Stomach (tissue), 9 donors: ENCODE data around the gene PSD2. TPM values are rescaled to one million over a fixed set of nuclear protein-coding genes. Genes with fewer than 3 reads are reported as not detected.
"Not testable (repeated sequence)": the region's sequence is repeated elsewhere in the genome, so short reads cannot be mapped to it uniquely, and the experiment has no call there.

Experiments used
- DNase-seq, 2 donors: peaks; one replicate each; pipeline versions ENCODE4 v3.0.0 to v3.0.0-alpha.2; 2013 to 2019
- H3K27ac ChIP-seq, 5 donors: fragments of 200-600 bp in 4 of 5; sonication (generic) in 4 of 5; one replicate each; pipeline ENCODE4 v1.5.1; 2013 to 2019; ENCODE audit warnings: mild to moderate bottlenecking in 1 of 5, moderate library complexity in 1 of 5
- H3K27me3 ChIP-seq, 3 donors: fragments of 200-600 bp; sonication (generic); one replicate each; pipeline ENCODE4 v1.5.1; 2017 to 2019; ENCODE audit warnings: mixed run types in 1 of 3
- H3K36me3 ChIP-seq, 4 donors: fragments of 200-600 bp; sonication (generic); 1 replicate in 3 of 4; 2 replicates in 1 of 4; pipeline ENCODE4 v1.5.1; 2016 to 2019
- H3K4me1 ChIP-seq, 4 donors: fragments of 200-600 bp; sonication (generic); one replicate each; pipeline ENCODE4 v1.5.1; 2016 to 2019
- H3K4me3 ChIP-seq, 4 donors: fragments of 200-600 bp; sonication (generic) in 3 of 4; one replicate each; pipeline ENCODE4 v1.5.1; 2016 to 2019; ENCODE audit warnings: mild to moderate bottlenecking in 1 of 4
- H3K9me3 ChIP-seq, 4 donors: fragments of 200-600 bp; sonication (generic); one replicate each; pipeline ENCODE4 v1.5.1; 2016 to 2019
- EP300 ChIP-seq: sonication (generic); formaldehyde crosslinking; IDR thresholded peaks from one replicate; pipeline ENCODE4 v1.6.1; 2017; ENCODE audit warnings: antibody characterized with exemption
- POLR2A ChIP-seq, 4 donors: fragments of 450-650 bp; IDR thresholded peaks; one replicate each; pipeline ENCODE4 v1.6.1; 2016; ENCODE audit warnings: antibody characterized with exemption in 4 of 4, control low read depth in 2 of 4, mild to moderate bottlenecking in 1 of 4, moderate library complexity in 1 of 4
- POLR2AphosphoS5 ChIP-seq, 3 donors: sonication (generic); formaldehyde crosslinking; IDR thresholded peaks; one replicate each; pipeline ENCODE4 v1.6.1; 2016; ENCODE audit warnings: antibody characterized with exemption in 3 of 3
- WGBS, 5 donors: extraction: QIAGEN DNeasy Blood & Tissue Kit in 3 of 5; methylation state at CpG; one replicate each; pipeline versions ENCODE4 v1.1.5 to v1.1.7; 2013 to 2018; 5-methylcytosine and 5-hydroxymethylcytosine counted together
- intact Hi-C: fragments of 100-400 bp; cut with DNase I; formaldehyde crosslinking; loops from one replicate; pipeline ENCODE4 v1.15.1; 2023; ENCODE audit warnings: low total_unique reads
- polyA plus RNA-seq, 3 donors: library from polyadenylated mRNA; stranded (reverse); fragments of 200-250 nt; gene quantifications; one replicate each; pipeline ENCODE4 v1.2.3, GENCODE V29; 2013
- total RNA-seq, 5 donors: library from RNA; depleted of rRNA; stranded (reverse); fragments of >200 nt; gene quantifications; one replicate each; pipeline versions ENCODE4 v1.1.0 to v1.2.3, GENCODE V29; 2014 to 2016
- TF ChIP-seq, protein P1 (sequence below), 7 experiments: fragments of 450-650 bp in 4 of 7; fragments of 200-600 bp in 3 of 7; sonication (generic) in 3 of 7; IDR thresholded peaks; one replicate each; pipeline ENCODE4 v1.5.1; 2016 to 2019; ENCODE audit warnings: antibody characterized with exemption in 7 of 7, control low read depth in 2 of 7, mild to moderate bottlenecking in 1 of 7
- donor health status: healthy with polysubstance abuse.
- donor health status: Bipolar disorder and iron deficiency.
- donor health status: healthy.

PSD2 gene
- total and polyA plus RNA-seq, 8 donors = 0.05 to 0.73 TPM; not detected in 6

DNA sequence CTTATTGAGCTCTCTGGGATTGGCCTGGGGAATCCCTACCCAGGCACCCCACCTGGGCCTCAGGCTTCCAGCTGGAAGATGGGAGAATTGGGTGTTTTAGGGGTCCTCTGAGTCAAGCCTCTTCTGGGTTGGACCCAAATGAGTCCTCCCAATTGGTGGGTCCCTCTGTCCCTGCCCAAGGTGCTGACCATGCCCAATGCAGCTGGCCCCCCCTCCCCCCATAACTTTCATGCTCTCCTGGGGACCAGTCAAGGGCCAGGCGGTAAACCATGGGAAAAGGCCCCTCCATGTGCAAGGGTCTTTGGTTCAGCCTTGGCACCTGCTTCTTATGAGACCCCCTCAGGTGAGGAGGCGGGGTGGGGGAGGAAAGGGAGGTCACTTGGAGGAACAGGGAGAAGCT lies 3.4 kb upstream of the PSD2 start:
- Histone ChIP-seq H3K27ac (no peak overlapping the region), H3K4me3 (no peak overlapping the region), H3K9me3 (no peaks in the 10 kb centered on the region), H3K4me1 (peaks cover 25 to 33% (median 27%) of the 10 kb centered on the region in 4 donors), H3K36me3 (no peaks in the 10 kb centered on the region), H3K27me3 (peaks cover 6 to 46% (median 32%) of the 10 kb centered on the region in 3 donors)
- TF ChIP-seq POLR2AphosphoS5 (IDR thresholded peaks at IDR 0.05) (no peak), EP300 (no peak), POLR2A (IDR thresholded peaks at IDR 0.05) (no peak)
- TF ChIP-seq, protein P1, sequence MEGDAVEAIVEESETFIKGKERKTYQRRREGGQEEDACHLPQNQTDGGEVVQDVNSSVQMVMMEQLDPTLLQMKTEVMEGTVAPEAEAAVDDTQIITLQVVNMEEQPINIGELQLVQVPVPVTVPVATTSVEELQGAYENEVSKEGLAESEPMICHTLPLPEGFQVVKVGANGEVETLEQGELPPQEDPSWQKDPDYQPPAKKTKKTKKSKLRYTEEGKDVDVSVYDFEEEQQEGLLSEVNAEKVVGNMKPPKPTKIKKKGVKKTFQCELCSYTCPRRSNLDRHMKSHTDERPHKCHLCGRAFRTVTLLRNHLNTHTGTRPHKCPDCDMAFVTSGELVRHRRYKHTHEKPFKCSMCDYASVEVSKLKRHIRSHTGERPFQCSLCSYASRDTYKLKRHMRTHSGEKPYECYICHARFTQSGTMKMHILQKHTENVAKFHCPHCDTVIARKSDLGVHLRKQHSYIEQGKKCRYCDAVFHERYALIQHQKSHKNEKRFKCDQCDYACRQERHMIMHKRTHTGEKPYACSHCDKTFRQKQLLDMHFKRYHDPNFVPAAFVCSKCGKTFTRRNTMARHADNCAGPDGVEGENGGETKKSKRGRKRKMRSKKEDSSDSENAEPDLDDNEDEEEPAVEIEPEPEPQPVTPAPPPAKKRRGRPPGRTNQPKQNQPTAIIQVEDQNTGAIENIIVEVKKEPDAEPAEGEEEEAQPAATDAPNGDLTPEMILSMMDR (IDR thresholded peaks at IDR 0.05) = no peak
- no peak for DNase-seq
- WGBS, 5 donors = 40 to 82% (median 72%) methylated on average over 1 to 2 of the region's 2 CpGs
- intact Hi-C loops = no loop called here

DNA sequence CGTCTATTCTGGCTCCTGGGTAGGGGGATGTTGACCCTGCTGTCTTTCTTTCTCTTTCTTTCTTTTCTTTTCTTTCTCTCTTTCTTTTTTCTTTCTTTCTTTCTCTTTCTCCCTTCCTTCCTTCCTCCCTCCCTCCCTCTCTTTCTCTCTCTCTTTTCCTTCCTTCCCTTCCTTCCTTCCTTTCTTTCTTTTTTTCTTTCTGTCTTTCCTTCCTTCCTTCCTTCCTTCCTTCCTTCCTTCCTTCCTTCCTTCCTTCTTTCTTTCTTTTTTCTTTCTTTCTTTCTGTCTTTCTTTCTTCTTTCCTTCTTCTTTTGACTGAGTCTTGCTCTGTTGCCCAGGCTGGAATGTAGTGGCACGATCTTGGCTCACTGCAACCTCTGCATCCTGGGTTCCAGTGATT lies 3.0 kb upstream of the PSD2 start:
- DNase-seq, H3K27ac ChIP-seq, H3K36me3 ChIP-seq, H3K9me3 ChIP-seq, H3K4me3 ChIP-seq, intact Hi-C loops: not testable (repeated sequence)
- Histone ChIP-seq H3K27me3 (peaks cover 6 to 50% (median 37%) of the 10 kb centered on the region in 3 donors), H3K4me1 (peaks cover 23 to 28% (median 24%) of the 10 kb centered on the region in 4 donors)
- WGBS, 5 donors = 73 to 88% (median 80%) methylated on average over 2 of the region's 2 CpGs

DNA sequence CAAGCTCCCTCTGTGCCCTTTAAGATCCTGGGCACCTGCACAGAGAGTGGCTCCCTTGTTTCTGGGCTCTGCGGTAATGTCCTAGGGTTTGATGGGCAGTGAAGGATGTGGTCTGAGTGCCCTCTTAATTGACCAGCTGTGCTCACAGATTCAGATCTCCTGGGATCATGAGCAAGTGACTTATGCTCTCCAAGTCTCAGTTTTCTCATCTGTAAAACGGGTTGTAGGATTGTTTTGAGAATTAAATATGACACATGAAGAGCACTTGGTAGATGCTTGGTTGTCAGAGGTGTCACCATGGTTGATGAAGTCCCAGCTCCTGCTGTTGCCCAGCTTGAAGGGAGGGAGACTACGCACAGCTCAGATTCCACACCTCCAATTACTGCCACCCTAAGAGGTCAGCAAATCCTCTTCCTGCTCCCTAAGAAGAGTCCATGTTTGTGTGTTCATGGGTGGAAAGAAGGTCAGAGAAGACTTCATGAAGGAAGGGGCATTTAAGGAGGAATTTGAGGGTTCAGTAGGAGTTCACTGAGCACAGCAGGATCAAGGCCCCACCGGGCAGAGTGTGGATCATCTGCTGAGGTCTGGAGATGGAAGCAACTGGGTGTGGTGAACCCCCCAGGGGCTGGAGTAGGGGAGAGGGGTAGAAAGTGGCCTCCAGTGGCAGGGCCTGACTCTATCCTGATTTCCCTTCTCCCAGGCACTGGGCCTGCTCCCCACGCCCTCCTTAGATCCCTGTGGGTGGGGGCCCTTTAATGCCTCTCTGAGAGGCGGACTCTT lies 1.4 kb upstream of the PSD2 start:
- TF ChIP-seq EP300 (no peak), POLR2AphosphoS5 (IDR thresholded peaks at IDR 0.05) (no peak), POLR2A (IDR thresholded peaks at IDR 0.05) (no peak)
- TF ChIP-seq, protein P1 (IDR thresholded peaks at IDR 0.05) = no peak
- Histone ChIP-seq H3K27ac (no peak overlapping the region), H3K4me3 (no peak overlapping the region), H3K27me3 (peaks cover 6 to 60% (median 46%) of the 10 kb centered on the region in 3 donors), H3K9me3 (no peaks in the 10 kb centered on the region), H3K4me1 (peaks cover 15 to 18% (median 15%) of the 10 kb centered on the region in 4 donors), H3K36me3 (no peaks in the 10 kb centered on the region)
- WGBS, 5 donors = 55 to 81% (median 64%) methylated on average over 6 of the region's 6 CpGs
- intact Hi-C loops = no loop called here
- DNase-seq = no peak

DNA sequence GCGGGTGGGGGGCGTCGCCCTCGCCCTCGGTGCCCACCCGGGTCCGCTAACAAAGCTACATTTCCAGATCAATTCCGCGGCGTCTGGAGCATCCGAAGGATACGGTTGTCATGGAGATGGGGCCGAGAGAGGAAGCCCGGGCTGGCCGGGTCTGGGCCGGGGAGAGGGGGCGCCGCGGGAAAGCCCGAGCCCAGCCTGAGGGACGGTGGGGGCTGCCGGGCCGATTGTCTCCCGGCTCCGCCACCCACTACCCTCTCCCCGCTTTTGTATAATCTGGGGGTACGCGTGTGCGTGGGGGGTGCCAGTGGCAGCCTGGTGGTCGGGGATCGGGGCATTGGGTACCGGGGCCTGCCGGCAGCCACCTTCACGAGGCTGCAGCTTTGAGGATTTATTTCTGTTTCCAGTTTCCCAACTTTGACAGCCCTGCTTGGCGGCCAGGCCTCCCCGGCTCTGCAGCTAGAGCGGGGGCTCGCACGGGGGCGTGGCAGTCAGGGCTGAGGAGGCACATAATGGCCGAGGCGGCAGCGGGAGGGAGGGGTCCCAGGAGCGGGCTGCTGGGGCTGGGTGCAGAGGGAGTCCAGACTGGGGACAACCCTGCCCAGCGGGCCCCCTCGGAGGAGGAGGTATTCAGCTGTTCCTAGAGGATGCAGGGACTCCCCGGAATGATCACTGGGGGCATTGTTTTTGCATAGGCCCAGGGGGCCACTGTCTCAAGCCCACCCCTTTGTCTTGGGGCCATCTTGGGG lies 626 bp downstream of the PSD2 start:
- DNase-seq = peak in 1 of 2 donors; percentile 40
- peaks cover 15 to 18% (median 15%) of the 10 kb centered on the region in 4 donors for H3K4me1 ChIP-seq
- intact Hi-C loops = no loop called here
- no peaks in the 10 kb centered on the region for H3K9me3 ChIP-seq
- H3K4me3 ChIP-seq = peak overlapping the region; percentile 45 to 58 (median 50)
- no peak for TF ChIP-seq POLR2AphosphoS5 (IDR thresholded peaks at IDR 0.05)
- no peak for TF ChIP-seq EP300
- TF ChIP-seq, protein P1 (IDR thresholded peaks at IDR 0.05) = no peak
- TF ChIP-seq POLR2A (IDR thresholded peaks at IDR 0.05) = no peak
- WGBS, 5 donors = 3 to 7% (median 4%) methylated on average over 32 to 47 of the region's 47 CpGs
- no peaks in the 10 kb centered on the region for H3K36me3 ChIP-seq
- peaks cover 7 to 79% (median 54%) of the 10 kb centered on the region in 3 donors for H3K27me3 ChIP-seq
- no peak overlapping the region for H3K27ac ChIP-seq
